Activated CD4-positive, alpha-beta T cell treated with anti-CD3 and anti-CD28 coated beads, Interleukin-2, amount 10 ng/mL, durations not matched to agents 24 days and 14 days (primary cell): ENCODE results near the gene CRAT. TPM values are rescaled to one million over a fixed set of nuclear protein-coding genes. Genes with fewer than 3 reads are reported as not detected.
"Not testable (repeated sequence)": the region's sequence is repeated elsewhere in the genome, so short reads cannot be mapped to it uniquely, and the experiment has no call there.

ENCODE experiments used
- DNase-seq: peaks from one replicate; pipeline ENCODE4 v3.0.0; 2022
- H3K27ac Mint-ChIP-seq: one replicate; pipeline ENCODE4 v1.8.0; 2022; ENCODE audit warnings: mild to moderate bottlenecking, mixed read lengths
- H3K27me3 Mint-ChIP-seq: one replicate; pipeline ENCODE4 v1.8.0; 2022; ENCODE audit warnings: mixed read lengths
- H3K36me3 Mint-ChIP-seq: one replicate; pipeline ENCODE4 v1.8.0; 2022; ENCODE audit warnings: low read depth, mild to moderate bottlenecking, mixed read lengths
- H3K4me1 Mint-ChIP-seq: one replicate; pipeline ENCODE4 v1.8.0; 2021; ENCODE audit warnings: mixed read lengths
- H3K4me3 Mint-ChIP-seq: one replicate; pipeline ENCODE4 v1.8.0; 2022; ENCODE audit warnings: mild to moderate bottlenecking, moderate library complexity, mixed read lengths
- H3K9me3 Mint-ChIP-seq: one replicate; pipeline ENCODE4 v1.8.0; 2021; ENCODE audit warnings: mixed read lengths
- intact Hi-C: fragments of 100-400 bp; cut with micrococcal nuclease; formaldehyde crosslinking; loops from one replicate; pipeline ENCODE4 v1.15.1; 2023
- total RNA-seq: library from RNA; stranded (reverse); gene quantifications from 2 replicates; pipeline ENCODE4 v1.2.3, GENCODE V29; 2022

CRAT gene
- total RNA-seq, 1 donor from 2014 or later, result 11.4 TPM

DNA sequence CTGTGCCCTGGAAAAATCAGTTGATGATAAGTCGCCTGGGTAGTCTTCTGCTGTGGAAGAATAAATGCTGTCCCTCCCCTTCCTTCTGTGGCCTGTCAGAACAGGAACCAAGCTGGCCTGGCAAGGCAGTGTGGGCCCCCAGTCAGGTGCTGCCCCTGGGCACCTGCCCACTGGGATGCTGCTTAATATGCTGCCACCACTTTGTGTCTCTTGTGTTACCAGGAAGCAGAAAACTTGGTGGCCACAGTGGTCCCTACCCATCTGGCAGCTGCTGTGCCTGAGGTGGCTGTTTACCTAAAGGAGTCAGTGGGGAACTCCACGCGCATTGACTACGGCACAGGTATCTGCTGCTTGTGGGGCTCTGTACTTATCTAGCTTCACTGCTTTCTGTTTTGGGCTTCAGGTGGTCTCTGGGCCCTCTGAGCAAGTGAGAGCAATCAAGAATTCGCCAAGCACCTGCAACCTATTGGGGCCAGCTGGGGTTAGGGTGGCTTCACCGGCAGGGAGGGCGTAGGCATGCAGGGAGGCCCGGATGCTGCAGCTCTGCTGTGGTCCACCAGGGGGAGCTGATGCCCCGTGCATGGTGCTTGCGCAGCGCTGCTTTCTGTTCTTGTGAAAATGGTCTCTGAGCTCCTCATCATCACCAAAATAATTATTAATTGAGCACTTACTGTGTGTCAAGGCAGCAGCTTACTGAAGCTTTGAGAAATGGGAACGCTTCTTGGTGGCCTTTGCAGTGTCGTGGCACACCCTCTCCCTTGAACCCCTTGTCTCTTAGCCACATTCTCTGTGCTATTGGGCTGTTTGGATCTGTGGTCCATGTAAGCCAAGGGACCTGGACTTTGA is 20.9 kb upstream of the CRAT start:
- H3K36me3 Mint-ChIP-seq, result peaks cover 33% of the 10 kb centered on the region
- no peaks in the 10 kb centered on the region for H3K9me3 Mint-ChIP-seq
- DNase-seq, result peak; percentile 96
- intact Hi-C loops, result loop anchor here (5.0 kb wide), 1 partner anchor 651 kb away; no protein-coding TSS in a partner anchor
- H3K4me3 Mint-ChIP-seq, result no peak overlapping the region
- H3K4me1 Mint-ChIP-seq, result peaks cover 5% of the 10 kb centered on the region
- no peaks in the 10 kb centered on the region for H3K27me3 Mint-ChIP-seq
- H3K27ac Mint-ChIP-seq, result no peak overlapping the region

GRCh38 chr9:129130791-129131190 is 20.2 kb upstream of the CRAT start:
- Mint-ChIP-seq H3K4me3 (no peak overlapping the region), H3K4me1 (peaks cover 5% of the 10 kb centered on the region), H3K27me3 (no peaks in the 10 kb centered on the region), H3K27ac (no peak overlapping the region), H3K9me3 (no peaks in the 10 kb centered on the region), H3K36me3 (peaks cover 35% of the 10 kb centered on the region)
- intact Hi-C loops, result loop anchor here (5.0 kb wide), 1 partner anchor 652 kb away; no protein-coding TSS in a partner anchor
- DNase-seq, result no peak

DNA sequence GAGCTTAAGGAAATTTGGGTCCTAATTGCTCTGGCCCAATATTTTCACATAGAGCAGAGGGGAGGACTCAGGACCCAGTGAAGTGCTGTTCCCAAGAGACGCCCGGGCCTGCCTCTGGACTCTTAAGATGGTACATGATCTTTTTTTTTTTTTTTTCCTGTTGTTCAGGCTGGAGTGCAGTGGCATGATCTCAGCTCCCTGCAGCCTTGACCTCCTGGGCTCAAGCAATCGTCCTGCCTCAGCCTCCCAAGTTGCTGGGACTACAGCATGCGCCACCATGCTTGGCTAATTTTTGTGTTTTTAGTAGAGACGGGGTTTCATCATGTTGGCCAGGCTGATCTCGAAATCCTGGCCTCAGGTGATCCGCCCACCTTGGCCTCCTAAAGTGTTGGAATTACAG is 19.7 kb upstream of the CRAT start:
- not testable (repeated sequence) for H3K4me1 Mint-ChIP-seq, H3K9me3 Mint-ChIP-seq, H3K27ac Mint-ChIP-seq, H3K27me3 Mint-ChIP-seq, DNase-seq, H3K4me3 Mint-ChIP-seq
- H3K36me3 Mint-ChIP-seq, result peaks cover 34% of the 10 kb centered on the region
- intact Hi-C loops, result loop anchor here (5.0 kb wide), 1 partner anchor 652 kb away; no protein-coding TSS in a partner anchor

DNA sequence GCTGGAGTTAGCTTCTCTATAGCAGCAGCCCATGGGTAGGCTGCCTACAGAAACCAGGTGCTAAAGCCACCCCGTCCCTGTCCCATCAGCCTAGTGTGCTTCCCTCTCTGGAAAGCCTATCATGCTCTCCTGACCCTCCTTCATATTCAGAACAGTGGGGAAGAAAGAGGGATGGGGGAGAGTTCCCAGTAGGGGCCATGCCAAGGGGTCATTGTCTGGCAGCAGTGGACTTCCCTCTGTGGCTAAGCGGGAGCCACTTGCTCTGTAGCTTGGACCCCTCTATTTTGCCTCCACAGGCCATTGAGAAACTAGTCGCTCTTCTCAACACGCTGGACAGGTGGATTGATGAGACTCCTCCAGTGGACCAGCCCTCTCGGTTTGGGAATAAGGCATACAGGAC is 18.1 kb upstream of the CRAT start:
- H3K4me1 Mint-ChIP-seq, result peaks cover 5% of the 10 kb centered on the region
- no peaks in the 10 kb centered on the region for H3K9me3 Mint-ChIP-seq
- H3K27ac Mint-ChIP-seq, result peak overlapping the region; percentile 41
- no peak for DNase-seq
- intact Hi-C loops, result no loop called here
- H3K4me3 Mint-ChIP-seq, result no peak overlapping the region
- H3K27me3 Mint-ChIP-seq, result no peaks in the 10 kb centered on the region
- peaks cover 33% of the 10 kb centered on the region for H3K36me3 Mint-ChIP-seq

- H3K36me3 Mint-ChIP-seq, result peaks cover 33% of the 10 kb centered on the region
- no peak overlapping the region for H3K27ac Mint-ChIP-seq
- intact Hi-C loops, result no loop called here
- no peaks in the 10 kb centered on the region for H3K27me3 Mint-ChIP-seq
- H3K4me1 Mint-ChIP-seq, result peaks cover 4% of the 10 kb centered on the region
- no peak overlapping the region for H3K4me3 Mint-ChIP-seq
- no peak for DNase-seq
- no peaks in the 10 kb centered on the region for H3K9me3 Mint-ChIP-seq
Observed at GRCh38 chr9:129126749-129127618, 16.4 kb upstream of the CRAT start.

GRCh38 chr9:129125478-129125877 is 14.9 kb upstream of the CRAT start:
- H3K27ac Mint-ChIP-seq, result no peak overlapping the region
- no peak overlapping the region for H3K4me3 Mint-ChIP-seq
- DNase-seq, result no peak
- peaks cover 34% of the 10 kb centered on the region for H3K36me3 Mint-ChIP-seq
- no peaks in the 10 kb centered on the region for H3K4me1 Mint-ChIP-seq
- no peaks in the 10 kb centered on the region for H3K9me3 Mint-ChIP-seq
- no peaks in the 10 kb centered on the region for H3K27me3 Mint-ChIP-seq
- intact Hi-C loops, result no loop called here

DNA sequence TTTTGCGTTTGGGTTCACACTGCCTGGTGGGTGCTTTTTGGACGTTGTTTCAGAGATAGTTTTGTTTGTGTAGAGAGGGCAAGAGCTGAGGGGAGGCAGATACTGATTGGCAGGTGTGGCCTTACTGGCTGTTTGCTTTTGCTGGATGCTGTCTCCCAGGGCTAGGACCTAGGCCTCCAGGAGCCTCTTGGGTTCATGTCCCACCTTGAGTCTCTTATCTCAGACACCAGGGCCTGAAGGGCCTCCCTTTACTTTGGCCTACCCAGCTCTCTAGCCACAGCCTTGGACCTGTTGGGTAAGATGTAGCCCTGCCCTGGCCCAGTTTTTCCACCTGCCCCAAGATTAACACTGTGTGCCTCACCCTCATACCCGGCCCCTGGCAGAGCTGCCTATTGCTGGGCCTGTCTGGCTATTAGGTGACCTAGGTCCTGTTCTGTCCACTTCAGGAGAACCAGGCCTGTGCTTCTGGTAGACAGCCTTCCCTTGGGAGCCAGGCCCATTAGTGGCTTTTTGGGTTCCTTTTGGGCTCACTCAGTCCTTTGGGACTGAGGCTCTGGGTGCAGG is 14.0 kb upstream of the CRAT start:
- no peaks in the 10 kb centered on the region for H3K9me3 Mint-ChIP-seq
- DNase-seq, result no peak
- H3K4me1 Mint-ChIP-seq, result no peaks in the 10 kb centered on the region
- H3K27ac Mint-ChIP-seq, result no peak overlapping the region
- no peak overlapping the region for H3K4me3 Mint-ChIP-seq
- no peaks in the 10 kb centered on the region for H3K27me3 Mint-ChIP-seq
- intact Hi-C loops, result no loop called here
- H3K36me3 Mint-ChIP-seq, result peaks cover 35% of the 10 kb centered on the region

GRCh38 chr9:129122976-129123375 is 12.4 kb upstream of the CRAT start:
- H3K27ac Mint-ChIP-seq, H3K4me3 Mint-ChIP-seq, H3K27me3 Mint-ChIP-seq, H3K9me3 Mint-ChIP-seq, intact Hi-C loops, DNase-seq, H3K4me1 Mint-ChIP-seq: not testable (repeated sequence)
- peaks cover 32% of the 10 kb centered on the region for H3K36me3 Mint-ChIP-seq

DNA sequence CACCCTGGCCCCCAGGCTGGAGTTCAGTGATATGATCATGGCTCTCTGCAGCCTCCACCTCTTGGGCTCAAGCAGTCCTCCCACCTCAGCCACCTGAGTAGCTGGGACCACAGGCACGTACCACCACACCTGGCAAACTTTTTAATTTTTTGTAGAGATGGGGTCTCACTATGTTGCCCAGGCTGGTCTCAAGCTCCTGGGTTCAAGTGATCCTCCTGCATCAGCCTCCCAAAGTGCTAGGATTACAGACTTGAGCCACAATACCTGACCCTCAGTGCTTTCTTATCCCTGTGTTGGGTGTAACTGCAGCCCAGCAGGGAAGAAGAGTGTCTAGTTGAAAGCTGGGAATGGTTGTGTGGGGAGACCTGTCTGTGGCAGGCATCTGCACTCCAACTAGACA is 11.5 kb upstream of the CRAT start:
- peaks cover 1% of the 10 kb centered on the region for H3K4me1 Mint-ChIP-seq
- peaks cover 29% of the 10 kb centered on the region for H3K36me3 Mint-ChIP-seq
- DNase-seq, result no peak
- no peak overlapping the region for H3K4me3 Mint-ChIP-seq
- intact Hi-C loops, result no loop called here
- no peaks in the 10 kb centered on the region for H3K27me3 Mint-ChIP-seq
- no peak overlapping the region for H3K27ac Mint-ChIP-seq
- no peaks in the 10 kb centered on the region for H3K9me3 Mint-ChIP-seq

DNA sequence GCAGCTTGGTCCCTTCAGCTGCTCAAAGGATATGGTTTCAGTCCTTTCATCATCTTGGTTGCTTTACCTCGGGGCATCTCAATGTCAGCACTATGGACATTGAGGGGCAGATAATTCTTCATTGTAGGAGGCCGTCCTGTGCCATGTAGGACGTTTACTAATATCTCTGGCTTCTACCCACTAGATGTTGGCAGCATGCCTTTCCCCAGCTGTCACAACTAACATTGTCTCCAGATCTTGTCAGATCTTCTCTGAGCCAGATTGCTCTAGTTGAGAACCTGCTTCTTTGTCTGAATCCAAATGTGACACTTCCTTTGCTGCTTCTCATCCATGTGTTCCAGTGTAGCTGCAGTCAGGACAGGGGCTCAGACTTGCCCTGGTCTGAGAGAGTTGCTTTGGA is 10.9 kb upstream of the CRAT start:
- DNase-seq, result no peak
- intact Hi-C loops, result no loop called here
- H3K36me3 Mint-ChIP-seq, result peaks cover 29% of the 10 kb centered on the region
- H3K27me3 Mint-ChIP-seq, result no peaks in the 10 kb centered on the region
- H3K4me1 Mint-ChIP-seq, result peaks cover 1% of the 10 kb centered on the region
- no peak overlapping the region for H3K4me3 Mint-ChIP-seq
- no peak overlapping the region for H3K27ac Mint-ChIP-seq
- no peaks in the 10 kb centered on the region for H3K9me3 Mint-ChIP-seq

GRCh38 chr9:129118799-129119198 is 8.2 kb upstream of the CRAT start:
- H3K36me3 Mint-ChIP-seq, result peaks cover 21% of the 10 kb centered on the region
- H3K4me1 Mint-ChIP-seq, result peaks cover 15% of the 10 kb centered on the region
- H3K27me3 Mint-ChIP-seq, result no peaks in the 10 kb centered on the region
- no peaks in the 10 kb centered on the region for H3K9me3 Mint-ChIP-seq
- no peak overlapping the region for H3K4me3 Mint-ChIP-seq
- no peak overlapping the region for H3K27ac Mint-ChIP-seq
- DNase-seq, result no peak
- intact Hi-C loops, result no loop called here

GRCh38 chr9:129113645-129114304 is 3.2 kb upstream of the CRAT start:
- intact Hi-C loops, result no loop called here
- Mint-ChIP-seq H3K4me3 (no peak overlapping the region), H3K4me1 (peaks cover 28% of the 10 kb centered on the region), H3K27ac (no peak overlapping the region), H3K36me3 (no peaks in the 10 kb centered on the region), H3K27me3 (no peaks in the 10 kb centered on the region), H3K9me3 (no peaks in the 10 kb centered on the region)
- no peak for DNase-seq

DNA sequence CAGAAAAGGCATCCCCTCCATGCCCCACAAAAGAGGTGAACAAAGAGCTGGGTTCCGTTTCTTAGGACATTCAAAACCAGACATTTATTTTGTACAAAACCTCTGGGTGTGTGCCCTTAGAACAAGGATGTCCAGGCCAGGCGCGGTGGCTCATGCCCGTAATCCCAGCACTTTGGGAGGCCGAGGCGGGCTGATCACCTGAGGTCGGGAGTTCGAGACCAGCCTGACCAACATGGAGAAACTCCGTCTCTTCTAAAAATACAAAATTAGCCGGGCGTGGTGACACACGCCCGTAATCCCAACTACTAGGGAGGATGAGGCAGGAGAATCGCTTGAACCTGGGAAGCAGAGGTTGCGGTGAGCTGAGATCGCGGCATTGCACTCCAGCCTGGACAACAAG is 1.9 kb upstream of the CRAT start:
- peak overlapping the region; percentile 96 for H3K27ac Mint-ChIP-seq
- intact Hi-C loops, H3K27me3 Mint-ChIP-seq, DNase-seq, H3K9me3 Mint-ChIP-seq, H3K36me3 Mint-ChIP-seq: not testable (repeated sequence)
- peak overlapping the region; percentile 96 for H3K4me3 Mint-ChIP-seq
- peaks cover 29% of the 10 kb centered on the region for H3K4me1 Mint-ChIP-seq
